Uterus (tissue), 4 donors: Measurements from ENCODE around the gene THEMIS. TPM values are rescaled to one million over a fixed set of nuclear protein-coding genes. Genes with fewer than 3 reads are reported as not detected.

Experiments used
- DNase-seq, 2 donors: peaks; one replicate each; pipeline ENCODE4 v3.0.0-alpha.2; 2019 to 2020
- H3K27ac ChIP-seq, 2 donors: fragments of 200-600 bp; sonication (generic); 1 replicate in 1 of 2; 2 replicates in 1 of 2; pipeline ENCODE4 v1.5.1; 2016 to 2018
- H3K27me3 ChIP-seq, 2 donors: fragments of 200-600 bp; sonication (generic); one replicate each; pipeline ENCODE4 v1.5.1; 2018 to 2019; ENCODE audit warnings: control low read depth in 1 of 2
- H3K36me3 ChIP-seq, 2 donors: fragments of 200-600 bp; sonication (generic); one replicate each; pipeline ENCODE4 v1.5.1; 2019; ENCODE audit warnings: control low read depth in 1 of 2
- H3K4me1 ChIP-seq, 2 donors: fragments of 200-600 bp; sonication (generic); one replicate each; pipeline ENCODE4 v1.5.1; 2018 to 2019; ENCODE audit warnings: control low read depth in 1 of 2
- H3K4me3 ChIP-seq, 2 donors: fragments of 200-600 bp; sonication (generic); 1 replicate in 1 of 2; 2 replicates in 1 of 2; pipeline ENCODE4 v1.5.1; 2018 to 2019; ENCODE audit warnings: mild to moderate bottlenecking in 1 of 2
- H3K9me3 ChIP-seq, 2 donors: fragments of 200-600 bp; sonication (generic); one replicate each; pipeline ENCODE4 v1.5.1; 2019; ENCODE audit warnings: control low read depth in 1 of 2
- POLR2A ChIP-seq, 2 donors: fragments of 450-650 bp; IDR thresholded peaks; one replicate each; pipeline ENCODE4 v1.6.1; 2016; ENCODE audit warnings: antibody characterized with exemption in 2 of 2, mild to moderate bottlenecking in 1 of 2, moderate library complexity in 1 of 2
- intact Hi-C: fragments of 100-400 bp; cut with DNase I; formaldehyde crosslinking; loops from one replicate; pipeline ENCODE4 v1.15.1; 2023; ENCODE audit warnings: low total_unique reads
- total RNA-seq, 4 donors: library from RNA; depleted of rRNA in 3 of 4; stranded (reverse); fragments of >200 nt in 3 of 4; gene quantifications; one replicate each; pipeline versions ENCODE4 v1.1.0 to v1.2.4, GENCODE V29; 2014 to 2023
- TF ChIP-seq, protein P1 (sequence below), 4 experiments: fragments of 200-600 bp in 2 of 4; fragments of 450-650 bp in 2 of 4; sonication (generic) in 2 of 4; IDR thresholded peaks; one replicate each; pipeline ENCODE4 v1.5.1; 2016 to 2019; ENCODE audit warnings: antibody characterized with exemption in 4 of 4, mild to moderate bottlenecking in 2 of 4, moderate library complexity in 1 of 4
- donor health status: DM: yes; HTN: yes; CAD: no.

Gene THEMIS, protein sequence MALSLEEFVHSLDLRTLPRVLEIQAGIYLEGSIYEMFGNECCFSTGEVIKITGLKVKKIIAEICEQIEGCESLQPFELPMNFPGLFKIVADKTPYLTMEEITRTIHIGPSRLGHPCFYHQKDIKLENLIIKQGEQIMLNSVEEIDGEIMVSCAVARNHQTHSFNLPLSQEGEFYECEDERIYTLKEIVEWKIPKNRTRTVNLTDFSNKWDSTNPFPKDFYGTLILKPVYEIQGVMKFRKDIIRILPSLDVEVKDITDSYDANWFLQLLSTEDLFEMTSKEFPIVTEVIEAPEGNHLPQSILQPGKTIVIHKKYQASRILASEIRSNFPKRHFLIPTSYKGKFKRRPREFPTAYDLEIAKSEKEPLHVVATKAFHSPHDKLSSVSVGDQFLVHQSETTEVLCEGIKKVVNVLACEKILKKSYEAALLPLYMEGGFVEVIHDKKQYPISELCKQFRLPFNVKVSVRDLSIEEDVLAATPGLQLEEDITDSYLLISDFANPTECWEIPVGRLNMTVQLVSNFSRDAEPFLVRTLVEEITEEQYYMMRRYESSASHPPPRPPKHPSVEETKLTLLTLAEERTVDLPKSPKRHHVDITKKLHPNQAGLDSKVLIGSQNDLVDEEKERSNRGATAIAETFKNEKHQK
- 1 to 10 TPM in 1 of 4 donors, under 1 TPM in 2, not detected in 1; 0.21 to 1.6 (median 0.59) TPM for total RNA-seq

DNA sequence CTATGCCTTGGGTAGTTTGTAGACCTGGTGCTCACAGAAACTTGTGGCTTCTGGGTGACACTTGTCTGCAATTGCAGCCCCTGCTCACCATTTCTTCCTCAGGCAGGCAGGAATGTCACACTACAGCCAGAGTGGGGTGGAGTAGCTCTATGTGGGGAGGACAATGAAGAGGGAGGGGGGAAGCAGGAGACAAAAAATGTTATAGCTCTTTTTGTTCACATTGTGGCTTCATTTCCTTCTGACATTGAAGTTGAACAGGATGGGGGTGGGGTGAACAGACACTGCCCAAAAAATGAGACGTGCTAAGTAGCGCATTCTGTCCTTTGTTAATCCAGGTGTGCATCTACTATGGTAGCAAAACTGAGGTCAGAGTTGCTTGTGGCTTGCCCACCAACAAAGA, at the start of gene THEMIS:
TSS of gene THEMIS (minus strand) at position 124 of the 400 bp plus-strand sequence. CDS start 126 bp downstream, outside the sequence.
- H3K27ac ChIP-seq, result no peak within 1 kb of the TSS
- no peak for DNase-seq
- no peaks in the 10 kb centered on the region for H3K27me3 ChIP-seq
- intact Hi-C loops, result no loop called here
- H3K9me3 ChIP-seq, result no peaks in the 10 kb centered on the region
- H3K36me3 ChIP-seq, result no peaks in the 10 kb centered on the region
- no peaks in the 10 kb centered on the region for H3K4me1 ChIP-seq
- no peak within 1 kb of the TSS for H3K4me3 ChIP-seq
- TF ChIP-seq, protein P1, sequence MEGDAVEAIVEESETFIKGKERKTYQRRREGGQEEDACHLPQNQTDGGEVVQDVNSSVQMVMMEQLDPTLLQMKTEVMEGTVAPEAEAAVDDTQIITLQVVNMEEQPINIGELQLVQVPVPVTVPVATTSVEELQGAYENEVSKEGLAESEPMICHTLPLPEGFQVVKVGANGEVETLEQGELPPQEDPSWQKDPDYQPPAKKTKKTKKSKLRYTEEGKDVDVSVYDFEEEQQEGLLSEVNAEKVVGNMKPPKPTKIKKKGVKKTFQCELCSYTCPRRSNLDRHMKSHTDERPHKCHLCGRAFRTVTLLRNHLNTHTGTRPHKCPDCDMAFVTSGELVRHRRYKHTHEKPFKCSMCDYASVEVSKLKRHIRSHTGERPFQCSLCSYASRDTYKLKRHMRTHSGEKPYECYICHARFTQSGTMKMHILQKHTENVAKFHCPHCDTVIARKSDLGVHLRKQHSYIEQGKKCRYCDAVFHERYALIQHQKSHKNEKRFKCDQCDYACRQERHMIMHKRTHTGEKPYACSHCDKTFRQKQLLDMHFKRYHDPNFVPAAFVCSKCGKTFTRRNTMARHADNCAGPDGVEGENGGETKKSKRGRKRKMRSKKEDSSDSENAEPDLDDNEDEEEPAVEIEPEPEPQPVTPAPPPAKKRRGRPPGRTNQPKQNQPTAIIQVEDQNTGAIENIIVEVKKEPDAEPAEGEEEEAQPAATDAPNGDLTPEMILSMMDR (IDR thresholded peaks at IDR 0.05), result no peak
- TF ChIP-seq POLR2A (IDR thresholded peaks at IDR 0.05), result no peak

DNA sequence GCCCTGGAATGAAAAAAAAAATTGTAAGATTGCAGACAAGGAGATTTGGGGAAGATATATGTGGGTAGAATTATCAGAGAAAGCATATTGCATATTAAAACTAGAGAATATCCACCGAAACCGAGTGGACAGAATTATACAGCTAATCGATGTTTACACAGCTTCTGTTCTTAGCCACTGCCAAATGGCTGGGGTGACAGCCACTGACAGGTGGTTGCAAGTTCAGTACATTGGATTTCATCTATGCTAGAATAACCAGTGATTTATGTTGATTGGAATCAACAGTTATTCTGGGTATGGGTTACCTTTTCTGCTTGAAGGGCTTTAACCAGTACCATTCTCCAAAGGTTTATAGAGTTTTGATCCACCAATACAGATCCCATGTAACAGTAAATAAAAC, 48.4 kb upstream of the THEMIS start:
- DNase-seq, result no peak
- Histone ChIP-seq H3K27ac (no peak overlapping the region), H3K9me3 (no peaks in the 10 kb centered on the region), H3K27me3 (no peaks in the 10 kb centered on the region), H3K4me3 (no peak overlapping the region), H3K4me1 (no peaks in the 10 kb centered on the region), H3K36me3 (no peaks in the 10 kb centered on the region)
- TF ChIP-seq, protein P1 (IDR thresholded peaks at IDR 0.05), result no peak
- no peak for TF ChIP-seq POLR2A (IDR thresholded peaks at IDR 0.05)
- intact Hi-C loops, result no loop called here

DNA sequence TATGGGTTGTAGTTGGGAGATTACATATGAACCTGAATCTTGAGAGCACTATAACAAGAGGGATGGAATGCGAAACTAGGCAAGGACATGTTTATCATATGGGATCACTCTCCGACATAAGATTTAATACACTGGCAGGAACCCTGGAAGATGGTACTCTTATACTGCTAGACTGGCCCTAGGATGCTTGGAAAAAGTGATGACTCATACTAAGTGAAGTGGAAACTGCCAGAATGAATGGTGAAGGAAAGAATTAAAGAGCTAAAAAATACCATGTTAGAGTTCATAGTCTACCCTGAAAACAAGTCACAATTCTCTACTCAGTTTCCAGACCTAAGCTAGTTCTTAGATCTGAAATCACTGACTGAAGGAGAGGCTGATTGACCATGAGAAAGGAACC, 45.5 kb upstream of the THEMIS start:
- intact Hi-C loops, result no loop called here
- Histone ChIP-seq H3K4me3 (no peak overlapping the region), H3K27ac (no peak overlapping the region), H3K4me1 (no peaks in the 10 kb centered on the region), H3K27me3 (no peaks in the 10 kb centered on the region), H3K9me3 (no peaks in the 10 kb centered on the region), H3K36me3 (no peaks in the 10 kb centered on the region)
- no peak for DNase-seq
- no peak for TF ChIP-seq POLR2A (IDR thresholded peaks at IDR 0.05)
- TF ChIP-seq, protein P1 (IDR thresholded peaks at IDR 0.05), result no peak

DNA sequence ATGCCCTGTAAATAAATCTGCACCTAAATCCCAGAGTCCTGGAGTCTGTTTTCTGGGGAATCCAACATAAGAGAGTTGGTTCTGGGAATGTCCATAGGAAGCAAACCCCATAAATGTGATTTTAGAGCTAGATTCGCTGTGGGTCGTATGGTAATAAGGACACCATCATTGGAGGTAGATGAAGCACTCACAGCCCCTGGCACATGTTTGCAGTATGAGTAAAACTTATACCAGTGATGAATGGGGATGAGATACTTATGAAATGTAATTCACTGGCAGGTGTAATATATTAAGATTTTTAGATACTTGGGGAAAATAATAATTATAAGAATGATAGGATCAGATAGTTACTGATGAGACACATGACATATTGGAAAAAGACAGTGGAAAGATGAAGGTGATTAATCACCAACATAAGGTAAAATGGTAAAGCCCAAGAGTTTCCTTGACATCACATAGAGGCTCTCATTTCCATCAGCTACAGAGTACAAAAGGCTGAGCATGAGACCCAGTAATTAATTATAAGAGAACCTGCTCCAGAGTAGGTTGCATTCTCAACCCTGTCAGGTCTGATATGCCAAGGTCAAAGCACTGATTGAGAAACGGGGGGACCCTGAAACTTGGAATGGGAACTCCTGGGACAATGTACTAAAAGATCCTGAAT, 44.7 kb upstream of the THEMIS start:
- intact Hi-C loops, result no loop called here
- TF ChIP-seq POLR2A (IDR thresholded peaks at IDR 0.05), result no peak
- TF ChIP-seq, protein P1 (IDR thresholded peaks at IDR 0.05), result no peak
- DNase-seq, result no peak
- Histone ChIP-seq H3K36me3 (no peaks in the 10 kb centered on the region), H3K4me3 (no peak overlapping the region), H3K4me1 (no peaks in the 10 kb centered on the region), H3K27me3 (no peaks in the 10 kb centered on the region), H3K27ac (no peak overlapping the region), H3K9me3 (no peaks in the 10 kb centered on the region)

DNA sequence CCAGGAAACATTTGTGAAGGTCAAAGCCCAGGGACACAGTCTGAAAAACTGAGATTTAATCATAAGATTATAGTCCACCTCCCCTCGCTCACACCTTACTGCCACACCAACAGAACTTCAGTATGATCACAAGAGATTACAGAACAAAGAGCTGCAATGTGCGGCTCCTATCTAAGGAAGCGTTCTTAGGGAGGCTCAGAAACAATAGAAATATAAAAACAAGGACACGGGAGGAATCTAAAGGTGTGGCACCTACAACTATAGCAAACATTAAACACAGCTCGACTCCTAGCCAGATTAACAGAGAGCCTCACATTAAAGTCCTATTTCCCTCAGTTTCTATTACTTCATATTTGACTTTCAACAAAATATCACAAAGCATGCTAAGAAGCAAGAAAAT, 40.4 kb upstream of the THEMIS start:
- no peaks in the 10 kb centered on the region for H3K4me1 ChIP-seq
- intact Hi-C loops, result no loop called here
- H3K36me3 ChIP-seq, result no peaks in the 10 kb centered on the region
- DNase-seq, result no peak
- no peak overlapping the region for H3K27ac ChIP-seq
- H3K27me3 ChIP-seq, result no peaks in the 10 kb centered on the region
- TF ChIP-seq, protein P1 (IDR thresholded peaks at IDR 0.05), result no peak
- TF ChIP-seq POLR2A (IDR thresholded peaks at IDR 0.05), result no peak
- no peak overlapping the region for H3K4me3 ChIP-seq
- H3K9me3 ChIP-seq, result no peaks in the 10 kb centered on the region
